DMS153 treated with DMSO at 0.1 percent for 48 hours (cell line): ENCODE data around the gene RYR2.

Source experiments
- DNase-seq: peaks from one replicate; lab custom pipeline; 2025; ENCODE audit not compliant: unreplicated experiment; lab: John Stamatoyannopoulos, UW

RYR2 gene

DNA sequence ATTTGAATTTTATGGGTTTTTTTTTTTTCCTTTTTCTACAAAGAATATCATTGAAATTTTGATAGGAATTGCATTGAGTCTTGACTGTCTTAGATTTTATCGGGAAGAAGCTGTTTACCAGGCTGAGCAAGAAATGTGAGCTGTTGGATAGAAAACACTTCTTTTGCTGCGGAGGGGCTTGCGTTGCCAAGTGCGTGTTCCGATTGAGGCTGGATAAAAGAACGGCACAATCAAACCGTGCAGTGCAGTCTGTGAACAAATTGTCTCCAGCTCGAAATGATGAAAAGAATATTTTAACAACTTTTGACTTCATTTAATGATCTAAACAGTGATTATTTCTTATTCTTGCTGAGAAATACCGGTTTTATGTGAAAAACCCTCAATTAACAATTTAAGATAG, 149.4 kb downstream of the RYR2 start:
- no peak for DNase-seq

DNA sequence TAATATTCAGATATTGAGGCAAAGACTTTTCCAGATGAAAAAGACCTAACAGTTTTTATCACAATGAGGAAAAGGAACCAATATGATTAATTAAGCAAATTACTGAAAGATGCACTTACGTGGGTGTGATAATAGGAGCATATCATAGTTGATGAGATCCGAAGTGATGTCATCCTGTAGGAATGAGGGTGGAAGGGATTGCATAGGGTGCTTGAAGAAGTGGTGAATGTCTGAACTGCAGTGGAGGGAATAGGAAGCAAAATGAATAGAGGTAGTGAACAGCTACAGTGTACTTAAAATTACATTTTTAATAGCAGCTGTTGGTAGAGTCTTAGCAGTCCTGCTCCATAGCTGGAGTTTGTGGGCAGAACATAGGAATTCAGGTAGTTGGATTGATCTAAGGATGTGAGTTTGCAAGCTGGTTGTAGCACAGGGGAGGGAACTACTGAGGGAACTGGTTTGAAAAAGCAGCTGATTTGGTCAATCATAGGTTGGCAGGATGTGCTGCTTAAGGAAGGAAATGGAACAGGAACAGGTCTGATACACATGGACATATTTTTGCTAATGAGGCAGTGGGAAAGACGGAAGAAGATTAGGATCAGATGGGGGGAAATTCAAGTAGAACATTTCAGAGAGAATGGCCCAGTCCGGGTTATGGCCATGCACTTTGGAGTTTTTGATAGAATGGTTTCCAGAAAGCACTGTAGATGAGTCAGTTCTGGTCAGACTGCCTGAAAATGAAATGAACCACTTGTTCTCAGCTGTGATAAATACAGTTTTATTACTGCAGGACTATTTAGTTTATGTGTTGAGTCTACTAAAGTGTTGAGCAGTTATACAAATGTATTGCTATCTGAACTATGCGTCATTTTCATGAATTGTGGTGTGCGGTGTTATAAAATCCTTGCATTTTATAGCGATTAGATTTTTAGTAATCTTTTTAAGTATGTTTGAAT, 155.8 kb downstream of the RYR2 start:
- no peak for DNase-seq

DNA sequence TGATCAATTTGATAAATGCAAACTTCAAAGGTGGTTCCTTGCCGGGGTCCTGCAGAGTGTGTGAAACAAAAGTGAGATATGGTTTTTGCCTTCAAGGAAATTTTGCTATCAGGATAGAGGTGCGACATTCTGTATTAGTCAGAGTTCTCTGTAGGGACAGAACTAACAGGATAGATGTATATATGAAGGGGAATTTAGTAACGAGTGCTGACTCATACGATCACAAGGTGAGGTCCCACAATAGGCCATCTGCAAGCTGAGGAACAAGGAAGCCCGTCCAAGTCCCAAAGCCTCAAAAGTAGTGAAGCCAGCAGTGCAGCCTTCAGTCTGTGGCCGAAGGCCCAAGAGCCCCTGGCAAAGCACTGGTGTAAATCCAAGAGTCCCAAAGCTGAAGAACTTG, 157.0 kb downstream of the RYR2 start:
- DNase-seq, result no peak

DNA sequence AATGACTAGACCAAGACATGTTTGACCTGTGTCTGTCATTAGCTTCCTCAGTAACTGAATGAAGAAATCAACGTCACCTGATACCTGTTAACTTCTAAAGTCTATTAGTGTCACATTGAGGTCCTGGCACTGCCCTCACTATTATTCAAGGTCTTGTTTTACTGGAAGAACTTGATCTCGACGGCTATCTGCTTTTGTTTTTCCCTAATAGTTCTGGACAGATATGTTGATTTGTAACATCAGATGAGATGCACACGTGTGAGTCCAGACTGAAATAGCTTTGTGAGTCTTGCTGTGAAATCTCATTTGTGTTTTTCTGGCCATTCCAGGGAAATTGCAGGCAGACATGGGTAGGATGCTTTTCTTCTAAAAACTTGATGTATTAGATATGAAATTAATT, 159.2 kb downstream of the RYR2 start:
- DNase-seq, result no peak

DNA sequence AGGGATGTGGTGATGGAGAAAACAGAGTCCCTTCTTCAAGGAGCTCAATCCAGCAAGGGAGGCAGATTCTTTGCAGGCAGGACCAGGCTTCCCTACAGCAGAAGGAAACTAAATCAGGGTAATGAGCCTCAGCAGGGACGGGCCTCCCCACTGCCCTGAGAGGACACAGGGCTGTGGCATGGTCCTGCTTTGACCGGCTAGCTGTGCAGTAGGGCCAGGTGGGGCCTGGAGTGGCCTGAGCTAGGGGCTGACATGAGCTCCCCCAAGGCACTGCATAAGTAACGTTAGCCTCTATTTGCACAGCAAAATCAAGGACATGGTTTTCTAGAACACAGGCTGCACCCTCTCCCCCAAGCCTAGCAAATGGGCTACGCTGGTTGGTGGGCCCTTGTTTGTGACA, 162.9 kb downstream of the RYR2 start:
- DNase-seq, result no peak

DNA sequence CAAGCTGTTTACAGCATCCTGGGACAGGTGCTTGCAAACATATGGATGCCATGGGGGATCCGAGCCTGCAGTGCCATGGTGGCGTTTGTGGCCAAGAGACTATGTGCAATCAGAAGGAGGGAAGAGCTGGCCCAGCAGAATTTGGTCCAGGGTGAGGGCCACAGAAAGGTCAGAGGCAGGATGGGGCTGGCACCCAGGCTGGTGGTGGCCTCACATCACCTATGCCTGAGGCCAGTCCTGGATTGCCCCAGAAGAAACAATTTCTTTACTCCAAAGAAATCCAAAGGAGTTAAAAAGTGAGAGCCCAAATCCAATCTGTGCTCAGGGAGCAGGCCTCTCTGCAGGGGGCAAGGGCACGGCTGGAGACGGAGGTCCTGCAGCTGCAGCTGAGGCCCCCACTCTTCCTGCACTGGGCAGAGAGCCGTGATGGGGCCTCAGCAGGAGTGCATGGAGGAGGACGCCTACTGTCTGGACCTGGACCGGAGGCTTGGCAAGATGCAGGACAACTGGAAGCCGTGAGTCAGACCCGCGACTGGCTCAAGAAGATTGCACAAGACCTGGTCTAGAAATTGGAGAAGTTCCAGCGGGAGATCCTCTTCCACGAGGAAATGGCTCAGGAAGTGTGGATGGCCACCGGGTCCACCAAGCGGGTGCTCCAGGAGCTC, 163.5 kb downstream of the RYR2 start:
- no peak for DNase-seq

DNA sequence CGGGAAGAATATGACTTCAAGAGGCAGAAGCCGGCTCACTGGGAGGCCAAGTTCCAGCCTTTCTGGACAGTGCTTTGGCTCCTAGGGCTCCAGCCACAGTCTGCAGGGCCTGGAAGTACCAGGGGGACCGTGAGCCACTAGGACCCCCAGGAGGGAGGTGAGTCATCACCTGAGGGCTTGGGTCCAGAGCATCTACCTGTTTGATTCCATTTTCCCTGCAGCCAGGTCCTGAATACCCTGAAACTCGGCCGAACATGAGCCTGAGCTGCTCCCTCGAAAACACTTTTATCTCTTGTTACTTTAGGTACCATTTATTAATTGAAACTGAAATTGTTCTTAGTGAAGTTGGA, 164.1 kb downstream of the RYR2 start:
- no peak for DNase-seq

DNA sequence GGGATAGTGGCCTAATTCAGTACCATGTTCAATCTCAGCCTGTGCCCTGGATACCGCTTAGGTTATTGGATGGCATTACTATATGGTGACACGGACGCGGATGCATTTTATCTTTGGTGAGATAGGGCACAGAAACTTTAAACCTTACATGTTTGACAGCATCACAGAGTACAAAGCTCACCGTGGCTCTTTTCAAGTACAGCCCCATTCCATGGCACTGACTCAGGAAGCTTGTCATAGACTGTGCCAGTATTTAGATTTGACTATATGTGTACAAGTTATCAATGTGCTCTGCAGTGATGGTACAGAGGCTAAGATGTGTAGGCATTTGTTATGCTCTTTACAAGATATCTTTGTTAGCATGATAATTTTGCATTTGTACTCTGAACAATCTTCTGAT, 169.0 kb downstream of the RYR2 start:
- no peak for DNase-seq

DNA sequence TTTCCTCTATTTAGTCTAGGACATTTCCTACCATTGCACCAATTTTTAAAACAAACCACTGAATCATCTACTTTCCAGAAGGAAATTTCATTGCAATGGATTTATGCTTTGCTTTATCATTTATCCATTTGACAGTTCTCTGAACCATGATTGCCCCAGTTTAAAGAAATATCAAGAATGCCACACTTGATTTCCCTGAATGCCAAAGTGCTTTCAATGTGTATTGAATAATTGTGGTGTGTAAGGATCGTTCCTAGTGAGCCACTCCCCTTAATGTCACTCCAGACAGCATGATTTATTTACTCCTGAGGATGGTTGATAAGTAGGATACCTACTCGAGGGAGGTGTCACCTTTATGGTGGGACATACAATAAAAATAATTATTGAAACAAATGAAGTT, 169.6 kb downstream of the RYR2 start:
- DNase-seq, result no peak

DNA sequence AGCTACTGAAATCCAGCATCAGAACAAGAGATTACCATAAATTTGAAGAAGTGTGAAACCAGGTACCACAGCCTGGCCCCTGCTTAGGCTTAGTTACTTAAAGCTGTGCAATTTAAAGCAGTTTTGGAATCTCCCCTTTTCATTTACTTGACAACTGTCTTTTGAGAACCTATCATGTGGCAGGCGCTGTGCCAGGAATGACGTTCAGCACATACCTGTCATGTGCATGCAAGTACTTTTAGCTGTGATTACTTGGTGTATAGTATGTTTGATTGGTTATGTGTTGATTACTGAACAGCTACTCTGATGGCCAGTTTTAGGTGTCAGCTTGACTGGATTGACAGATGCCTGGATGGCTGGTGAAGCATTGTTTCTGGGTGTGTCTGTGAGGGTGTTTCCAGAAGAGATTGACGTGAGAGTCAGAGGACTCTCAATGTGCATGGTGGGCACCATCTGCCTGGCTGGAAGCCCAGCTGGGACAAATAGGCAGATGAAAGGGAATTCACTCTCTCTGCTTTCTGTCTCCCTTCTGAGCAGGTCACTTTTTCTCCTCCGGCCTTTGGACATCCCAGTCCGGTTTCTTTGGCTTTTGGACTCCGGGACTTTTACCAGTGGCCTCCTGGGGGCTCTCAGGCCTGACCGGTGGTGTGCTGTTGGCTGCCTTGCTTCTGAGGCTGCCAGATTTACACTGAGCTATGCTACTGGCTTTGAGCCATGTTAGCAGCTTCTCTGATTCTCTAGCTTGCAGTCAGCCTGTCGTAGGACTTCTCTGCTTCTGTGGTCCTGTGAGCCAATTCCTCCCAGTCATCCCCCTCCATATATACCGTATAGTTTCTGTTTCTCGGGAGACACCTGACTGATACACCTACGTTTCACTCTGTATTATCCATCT, 178.0 kb downstream of the RYR2 start:
- no peak for DNase-seq

DNA sequence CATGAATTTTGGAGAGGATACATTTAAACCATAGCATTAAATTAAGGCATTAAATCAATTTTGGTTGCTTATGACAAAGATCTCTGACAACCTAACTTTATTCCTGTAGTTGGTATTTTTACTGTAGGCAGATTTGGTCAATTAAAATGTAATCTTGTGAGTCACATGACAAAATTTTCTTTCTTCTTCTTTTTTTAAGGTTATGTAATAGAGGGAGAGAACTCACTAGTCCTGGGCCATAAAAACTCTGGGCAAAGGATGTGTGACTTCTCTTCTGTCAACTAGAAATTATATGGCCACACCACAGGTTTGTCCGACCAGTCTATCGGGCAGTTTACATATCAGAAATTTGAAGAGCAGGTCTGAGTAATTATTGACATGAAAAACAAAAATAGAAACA, 181.4 kb downstream of the RYR2 start:
- DNase-seq, result no peak

DNA sequence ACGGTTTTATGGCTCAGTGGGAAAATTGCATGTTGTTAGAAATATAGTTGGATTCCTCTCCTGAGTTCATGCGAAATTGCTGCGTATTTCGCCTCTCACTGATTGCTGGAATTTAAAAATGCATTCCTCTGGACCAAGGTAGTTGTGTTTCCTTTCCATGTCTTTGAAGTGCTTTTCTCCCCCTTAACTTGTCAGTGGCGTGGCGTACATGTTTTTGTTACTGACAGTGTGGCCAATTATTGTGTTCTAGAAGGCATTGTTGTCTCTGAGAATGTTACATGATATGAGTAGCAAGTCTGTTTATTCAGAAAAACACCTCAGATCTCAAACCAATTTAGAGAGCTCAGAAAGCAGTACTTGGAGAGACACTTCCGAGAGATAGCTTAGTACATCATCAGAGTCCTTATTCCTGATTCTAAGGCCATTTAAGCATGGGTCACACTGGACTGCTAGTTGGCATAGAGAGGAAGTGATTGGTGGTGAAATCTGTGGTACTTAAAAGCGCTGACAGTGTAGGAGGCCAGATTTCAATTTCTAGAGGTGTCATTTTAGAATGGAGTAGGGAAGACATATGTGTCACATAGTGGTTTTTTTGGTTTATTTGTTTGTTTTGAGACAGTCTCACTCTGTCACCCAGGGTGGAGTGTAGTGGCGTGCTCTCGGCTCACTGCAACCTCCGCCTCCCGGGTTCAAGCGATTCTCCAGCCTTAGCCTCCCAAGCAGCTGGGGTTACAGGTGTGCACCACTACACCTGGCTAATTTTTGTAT, 184.4 kb downstream of the RYR2 start:
- DNase-seq, result no peak

DNA sequence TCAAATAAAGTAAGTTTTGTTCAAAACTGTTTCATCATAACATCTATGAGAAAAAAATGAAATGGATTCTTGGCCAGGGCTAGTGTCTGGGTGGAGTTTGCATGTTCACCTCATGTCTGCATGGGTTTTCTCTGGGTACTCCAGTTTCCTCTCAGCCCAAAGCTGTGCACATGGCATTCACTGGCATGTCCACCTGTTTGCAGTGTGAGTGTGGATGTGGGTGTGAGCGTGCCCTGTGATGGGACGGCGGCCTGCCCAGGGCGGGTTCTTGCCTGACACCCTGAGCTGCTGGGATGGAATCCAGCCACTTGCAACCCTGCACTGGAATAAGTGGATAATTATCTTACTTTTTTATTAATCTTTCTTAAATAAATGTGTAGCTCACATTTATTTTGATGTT, 185.5 kb downstream of the RYR2 start:
- no peak for DNase-seq

DNA sequence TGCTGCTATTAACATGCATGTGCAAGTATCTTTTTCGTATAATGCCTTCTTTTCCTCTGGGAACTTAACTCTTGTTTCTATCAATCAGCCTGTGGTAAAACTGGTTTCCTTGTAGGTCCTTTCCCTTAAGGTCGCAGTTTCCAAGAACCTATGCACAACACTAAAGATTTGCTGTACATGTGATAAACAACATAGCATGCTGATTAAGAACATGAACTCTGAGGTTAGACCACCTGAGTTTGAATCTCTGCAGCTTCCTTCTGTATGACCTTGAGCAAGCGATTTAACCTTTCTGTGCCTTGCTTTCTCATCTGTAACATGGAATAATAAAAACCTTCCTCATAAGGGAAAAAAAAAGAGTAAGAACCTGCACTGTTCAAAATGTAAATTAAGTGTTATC, 186.4 kb downstream of the RYR2 start:
- no peak for DNase-seq

DNA sequence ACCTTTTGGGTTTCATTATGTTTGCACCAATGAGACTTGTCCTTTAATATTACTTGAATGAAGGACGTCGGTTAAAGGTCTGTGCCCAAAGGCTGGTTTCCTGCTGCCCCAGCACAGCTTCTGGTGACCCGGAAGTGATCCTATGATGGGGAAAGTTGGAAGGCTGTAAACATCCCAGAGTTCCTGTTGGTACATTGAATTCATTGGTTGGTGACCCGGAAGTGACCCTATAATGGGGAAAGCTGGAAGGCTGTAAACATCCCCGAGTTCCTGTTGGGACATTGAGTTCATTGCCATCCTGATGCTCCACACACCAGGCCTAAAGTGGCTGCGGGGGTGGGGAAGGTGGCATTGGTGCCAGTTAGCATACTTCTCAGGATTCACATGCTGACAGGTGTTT, 187.3 kb downstream of the RYR2 start:
- no peak for DNase-seq

DNA sequence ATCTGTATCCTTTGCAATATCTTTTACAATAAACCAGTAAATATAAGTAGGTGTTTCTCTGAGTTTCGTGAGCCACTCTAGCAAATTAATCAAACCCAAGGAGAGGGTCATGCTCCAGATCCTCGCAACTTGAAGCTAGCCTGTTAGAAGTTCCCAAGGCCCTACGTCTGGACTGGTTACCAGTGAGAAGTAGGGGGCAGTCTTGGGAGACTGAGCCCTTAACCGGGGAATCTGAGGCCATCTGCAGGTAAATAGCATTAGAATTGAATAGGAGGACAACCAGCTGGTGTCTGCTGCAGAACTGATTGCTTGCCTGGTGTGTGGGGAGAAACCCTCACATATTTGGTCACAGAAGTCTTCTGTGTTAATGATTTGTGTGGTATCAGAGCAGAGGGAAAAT, 190.5 kb downstream of the RYR2 start:
- no peak for DNase-seq

DNA sequence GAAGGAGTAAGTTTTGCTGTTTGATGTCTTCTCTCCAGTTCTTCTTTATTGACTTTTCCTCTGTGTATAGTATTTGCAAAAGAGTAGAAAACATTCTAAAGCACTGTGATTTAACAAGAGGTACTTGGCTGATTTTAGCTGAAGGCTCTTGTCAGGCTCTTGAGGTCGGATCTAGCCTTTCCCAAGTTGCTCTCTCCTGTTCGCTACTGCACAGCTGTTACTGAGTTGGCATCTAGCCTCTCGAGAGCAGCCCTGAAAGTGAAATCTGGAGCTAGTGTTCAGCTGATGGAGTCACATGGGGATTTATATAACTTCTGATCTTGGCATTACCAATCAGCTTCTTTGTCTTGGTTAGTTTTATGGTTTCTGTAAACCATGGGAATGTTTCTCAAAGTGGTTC, 193.1 kb downstream of the RYR2 start:
- DNase-seq, result no peak

DNA sequence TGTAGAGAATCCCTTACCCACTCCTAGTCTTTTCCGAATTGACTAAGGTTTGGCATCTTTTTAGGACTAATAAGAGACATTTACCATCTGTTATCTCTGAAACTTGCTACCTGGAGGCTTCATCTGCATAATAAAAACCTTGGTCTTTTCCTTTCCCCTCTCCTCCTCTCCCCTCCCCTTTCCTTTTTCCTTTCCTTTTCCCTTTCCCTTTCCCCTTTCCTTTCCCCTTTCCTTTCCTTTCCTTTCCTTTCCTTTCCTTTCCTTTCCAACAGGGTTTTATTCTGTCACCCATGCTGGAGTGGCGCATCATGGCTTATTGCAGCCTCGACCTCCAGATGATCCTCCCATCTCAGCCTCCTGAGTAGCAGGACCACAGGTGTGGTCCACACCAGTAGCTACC, 195.7 kb downstream of the RYR2 start:
- no peak for DNase-seq

DNA sequence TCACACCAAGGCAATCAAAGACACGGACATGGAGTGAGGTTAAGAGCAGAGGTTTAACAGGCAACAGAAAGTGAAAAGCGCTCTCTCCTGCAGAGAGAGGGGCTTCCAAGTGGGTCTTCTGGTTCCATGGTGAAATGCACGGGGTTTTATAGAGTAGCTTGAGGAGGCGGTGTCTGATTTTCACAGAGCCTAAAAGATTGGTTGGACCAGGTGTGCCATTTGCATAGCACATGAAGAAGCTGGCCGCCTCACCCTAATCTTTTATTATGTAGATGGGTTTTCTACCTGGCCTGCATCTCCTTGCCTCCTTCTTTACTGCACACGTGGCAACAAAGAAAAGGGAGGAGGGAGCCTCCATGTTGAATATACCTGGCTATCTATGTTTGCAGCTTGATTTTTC, 197.3 kb downstream of the RYR2 start:
- DNase-seq, result no peak

DNA sequence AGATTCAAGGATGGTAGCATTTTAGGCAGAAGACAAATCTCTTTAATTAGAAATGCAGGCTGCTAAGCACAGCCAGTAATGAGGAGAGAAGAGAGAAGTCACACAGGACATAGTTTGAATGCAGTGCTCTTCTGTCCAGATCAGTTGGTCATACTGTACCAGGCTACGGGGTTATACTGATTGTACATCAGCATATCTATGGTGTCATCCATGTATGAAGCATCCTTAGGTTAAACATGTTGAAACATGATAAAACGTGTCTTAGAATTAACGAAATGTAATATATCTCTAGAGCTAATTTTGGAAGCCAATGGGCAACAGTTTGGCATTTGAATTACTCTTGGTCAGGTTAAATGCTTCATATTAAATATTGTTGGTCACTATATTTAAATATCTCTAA, 199.1 kb downstream of the RYR2 start:
- DNase-seq, result no peak

DNA sequence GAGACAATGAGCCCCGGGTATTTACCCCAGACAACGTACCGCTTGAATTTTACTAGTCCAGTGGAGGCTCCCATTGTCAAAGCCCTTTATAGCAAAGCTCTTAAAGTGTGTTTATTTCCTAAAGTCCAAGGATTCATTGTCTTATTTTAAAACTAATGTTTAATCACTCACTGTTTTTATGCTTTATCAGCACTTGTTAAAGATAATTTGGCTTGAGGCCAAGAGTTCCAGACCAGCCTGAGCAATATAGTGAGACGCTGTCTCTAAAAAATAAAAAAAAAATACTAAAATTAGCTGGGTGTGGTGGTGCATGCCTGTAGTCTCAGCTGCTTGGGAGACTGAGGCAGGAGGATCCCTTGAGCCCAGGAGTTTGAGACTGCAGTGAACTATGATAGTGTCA, 202.8 kb downstream of the RYR2 start:
- DNase-seq, result no peak
